Uterus (tissue), 2 donors: ENCODE data around the gene BHLHE40.

Experiments
- POLR2A ChIP-seq, 2 donors: fragments of 450-650 bp; IDR thresholded peaks; one replicate each; pipeline ENCODE4 v1.6.1; 2016; ENCODE audit warnings: antibody characterized with exemption in 2 of 2, mild to moderate bottlenecking in 1 of 2, moderate library complexity in 1 of 2
- TF ChIP-seq, protein P1 (sequence below), 4 experiments: fragments of 200-600 bp in 2 of 4; fragments of 450-650 bp in 2 of 4; sonication (generic) in 2 of 4; IDR thresholded peaks; one replicate each; pipeline ENCODE4 v1.5.1; 2016 to 2019; ENCODE audit warnings: antibody characterized with exemption in 4 of 4, mild to moderate bottlenecking in 2 of 4, moderate library complexity in 1 of 4

- TF ChIP-seq, protein P1, sequence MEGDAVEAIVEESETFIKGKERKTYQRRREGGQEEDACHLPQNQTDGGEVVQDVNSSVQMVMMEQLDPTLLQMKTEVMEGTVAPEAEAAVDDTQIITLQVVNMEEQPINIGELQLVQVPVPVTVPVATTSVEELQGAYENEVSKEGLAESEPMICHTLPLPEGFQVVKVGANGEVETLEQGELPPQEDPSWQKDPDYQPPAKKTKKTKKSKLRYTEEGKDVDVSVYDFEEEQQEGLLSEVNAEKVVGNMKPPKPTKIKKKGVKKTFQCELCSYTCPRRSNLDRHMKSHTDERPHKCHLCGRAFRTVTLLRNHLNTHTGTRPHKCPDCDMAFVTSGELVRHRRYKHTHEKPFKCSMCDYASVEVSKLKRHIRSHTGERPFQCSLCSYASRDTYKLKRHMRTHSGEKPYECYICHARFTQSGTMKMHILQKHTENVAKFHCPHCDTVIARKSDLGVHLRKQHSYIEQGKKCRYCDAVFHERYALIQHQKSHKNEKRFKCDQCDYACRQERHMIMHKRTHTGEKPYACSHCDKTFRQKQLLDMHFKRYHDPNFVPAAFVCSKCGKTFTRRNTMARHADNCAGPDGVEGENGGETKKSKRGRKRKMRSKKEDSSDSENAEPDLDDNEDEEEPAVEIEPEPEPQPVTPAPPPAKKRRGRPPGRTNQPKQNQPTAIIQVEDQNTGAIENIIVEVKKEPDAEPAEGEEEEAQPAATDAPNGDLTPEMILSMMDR (IDR thresholded peaks at IDR 0.05), result no peak
- no peak for TF ChIP-seq POLR2A (IDR thresholded peaks at IDR 0.05)
Observed at GRCh38 chr3:4950948-4951347, 28.3 kb upstream of the BHLHE40 start.
